Right lobe of liver (tissue), 4 donors: ENCODE measurements around the gene PTPRD.

Source experiments
- POLR2A ChIP-seq: fragments of 450-650 bp; IDR thresholded peaks from one replicate; pipeline ENCODE4 v1.6.1; 2017; ENCODE audit warnings: antibody characterized with exemption, mild to moderate bottlenecking
- TF ChIP-seq, protein P1 (sequence below), 4 donors: fragments of 200-600 bp in 3 of 4; fragments of 450-650 bp in 1 of 4; IDR thresholded peaks; one replicate each; pipeline versions ENCODE4 v1.5.1 to v1.8.0; 2016 to 2022; ENCODE audit warnings: antibody characterized with exemption in 4 of 4, mild to moderate bottlenecking in 2 of 4
- donor health status: DM: no; HTN: no; CAD: no.
- donor health status: DM: no; HTN: no; CAD: no.
- donor health status: DM: no; HTN: yes; CAD: no.

DNA sequence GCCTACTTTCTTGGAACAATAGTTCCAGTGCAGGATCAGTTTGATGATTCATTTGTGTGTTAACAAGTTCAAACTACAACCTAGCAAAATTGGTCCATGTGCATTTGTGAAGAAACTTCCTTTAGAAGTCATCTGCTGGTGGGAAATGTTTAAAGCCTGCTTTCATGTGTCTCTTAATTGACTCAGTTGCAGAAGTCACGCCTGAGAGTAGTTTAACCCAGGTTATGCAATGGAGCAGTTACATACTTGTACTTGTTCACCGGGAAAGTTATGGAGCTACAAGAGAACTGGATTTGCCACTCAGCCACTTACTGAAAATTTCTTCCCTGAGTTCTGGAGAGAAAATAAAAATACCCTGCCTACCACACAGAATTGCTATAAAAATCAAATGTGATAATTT, 1397.8 kb downstream of the PTPRD start:
- TF ChIP-seq, protein P1, sequence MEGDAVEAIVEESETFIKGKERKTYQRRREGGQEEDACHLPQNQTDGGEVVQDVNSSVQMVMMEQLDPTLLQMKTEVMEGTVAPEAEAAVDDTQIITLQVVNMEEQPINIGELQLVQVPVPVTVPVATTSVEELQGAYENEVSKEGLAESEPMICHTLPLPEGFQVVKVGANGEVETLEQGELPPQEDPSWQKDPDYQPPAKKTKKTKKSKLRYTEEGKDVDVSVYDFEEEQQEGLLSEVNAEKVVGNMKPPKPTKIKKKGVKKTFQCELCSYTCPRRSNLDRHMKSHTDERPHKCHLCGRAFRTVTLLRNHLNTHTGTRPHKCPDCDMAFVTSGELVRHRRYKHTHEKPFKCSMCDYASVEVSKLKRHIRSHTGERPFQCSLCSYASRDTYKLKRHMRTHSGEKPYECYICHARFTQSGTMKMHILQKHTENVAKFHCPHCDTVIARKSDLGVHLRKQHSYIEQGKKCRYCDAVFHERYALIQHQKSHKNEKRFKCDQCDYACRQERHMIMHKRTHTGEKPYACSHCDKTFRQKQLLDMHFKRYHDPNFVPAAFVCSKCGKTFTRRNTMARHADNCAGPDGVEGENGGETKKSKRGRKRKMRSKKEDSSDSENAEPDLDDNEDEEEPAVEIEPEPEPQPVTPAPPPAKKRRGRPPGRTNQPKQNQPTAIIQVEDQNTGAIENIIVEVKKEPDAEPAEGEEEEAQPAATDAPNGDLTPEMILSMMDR (IDR thresholded peaks at IDR 0.05) = no peak
- TF ChIP-seq POLR2A = no peak
